Astrocyte (in vitro differentiated cells and primary cell): ENCODE results near the gene ITGA1.

ENCODE experiments used
- CTCF ChIP-seq: IDR thresholded peaks from 2 replicates; pipeline ENCODE4 v1.5.1; 2011; ENCODE audit warnings: low read depth, mild to moderate bottlenecking, inconsistent platforms, low read length, moderate library complexity; ENCODE audit not compliant: insufficient read depth
- EZH2 ChIP-seq: IDR thresholded peaks from 2 replicates; pipeline ENCODE4 v1.6.1; 2012; ENCODE audit warnings: mild to moderate bottlenecking, low read length, inconsistent platforms; ENCODE audit not compliant: insufficient read depth

- TF ChIP-seq CTCF (no peak), EZH2 (no peak)
Measured at GRCh38 chr5:52842111-52842510, 54.4 kb downstream of the ITGA1 start.
